ENCODE results near the gene PPP1R13B.

- TF ChIP-seq REST (IDR thresholded peaks at IDR 0.05; ENCODE audit: insufficient read depth in 1 of 2, low read depth in 2 of 2, low read length in 2 of 2) = no peak
- TF ChIP-seq POLR2AphosphoS5 (IDR thresholded peaks at IDR 0.05; ENCODE audit: low read depth, low read length) = no peak
- TF ChIP-seq FOXP2 (optimal IDR thresholded peaks at IDR 0.05; ENCODE audit: borderline replicate concordance, extremely low read depth, extremely low read length, insufficient read depth) = no peak
Measured at GRCh38 chr14:103690332-103690731, 157.0 kb downstream of the PPP1R13B start.
